Nephron progenitor cell (in vitro differentiated cells): ENCODE results near the gene CCDC66.
A peak's percentile ranks its signal among the peaks of the same experiment; 100 is the strongest.
"Not testable (repeated sequence)": the region's sequence is repeated elsewhere in the genome, so short reads cannot be mapped to it uniquely, and the experiment has no call there.

Source experiments
- DNase-seq: peaks from one replicate; pipeline ENCODE4 v3.0.0; 2021
- H3K27ac Mint-ChIP-seq: 2 replicates; pipeline ENCODE4 v1.8.0; 2021; ENCODE audit warnings: mild to moderate bottlenecking, moderate library complexity, mixed read lengths
- H3K27me3 Mint-ChIP-seq: 2 replicates; pipeline ENCODE4 v1.8.0; 2021; ENCODE audit warnings: mild to moderate bottlenecking, low read depth, mixed read lengths; ENCODE audit not compliant: poor library complexity
- H3K36me3 Mint-ChIP-seq: 2 replicates; pipeline ENCODE4 v1.8.0; 2021; ENCODE audit warnings: low read depth, mixed read lengths
- H3K4me1 Mint-ChIP-seq: 2 replicates; pipeline ENCODE4 v1.8.0; 2021; ENCODE audit warnings: mixed read lengths
- H3K4me3 Mint-ChIP-seq: 2 replicates; pipeline ENCODE4 v1.8.0; 2021; ENCODE audit warnings: mild to moderate bottlenecking, moderate library complexity, mixed read lengths
- H3K9me3 Mint-ChIP-seq: 2 replicates; pipeline ENCODE4 v1.8.0; 2021; ENCODE audit warnings: mild to moderate bottlenecking, moderate library complexity, mixed read lengths
- CTCF ChIP-seq: fragments of 200-600 bp; sonication (generic); IDR thresholded peaks from 2 replicates; pipeline ENCODE4 v1.5.0; 2021; ENCODE audit warnings: antibody characterized with exemption

The CCDC66 gene

GRCh38 chr3:56595975-56596840 is 39.2 kb downstream of the CCDC66 start:
- TF ChIP-seq CTCF: no peak
- Mint-ChIP-seq H3K36me3 (peaks cover 84% of the 10 kb centered on the region), H3K27ac (no peak overlapping the region), H3K4me1 (no peaks in the 10 kb centered on the region), H3K4me3 (no peak overlapping the region), H3K27me3 (no peaks in the 10 kb centered on the region), H3K9me3 (peaks cover 43% of the 10 kb centered on the region)
- no peak for DNase-seq

GRCh38 chr3:56608479-56608878 is 51.5 kb downstream of the CCDC66 start:
- not testable (repeated sequence) for H3K4me1 Mint-ChIP-seq
- H3K36me3 Mint-ChIP-seq: peaks cover 96% of the 10 kb centered on the region

GRCh38 chr3:56610669-56611335 is 53.8 kb downstream of the CCDC66 start:
- Mint-ChIP-seq H3K27ac (no peak overlapping the region), H3K36me3 (peaks cover 81% of the 10 kb centered on the region), H3K9me3 (peaks cover 46% of the 10 kb centered on the region), H3K4me3 (no peak overlapping the region), H3K4me1 (peaks cover 5% of the 10 kb centered on the region), H3K27me3 (no peaks in the 10 kb centered on the region)
- DNase-seq: no peak
- TF ChIP-seq CTCF: no peak

More at GRCh38 chr3:56608479-56608878, 51.5 kb downstream of the CCDC66 start:
- H3K9me3 Mint-ChIP-seq: peaks cover 67% of the 10 kb centered on the region
- not testable (repeated sequence) for H3K4me3 Mint-ChIP-seq, DNase-seq, H3K27me3 Mint-ChIP-seq, H3K27ac Mint-ChIP-seq

- H3K36me3 Mint-ChIP-seq: peaks cover 81% of the 10 kb centered on the region
- no peak for TF ChIP-seq CTCF
- peaks cover 41% of the 10 kb centered on the region for H3K9me3 Mint-ChIP-seq
- no peak for DNase-seq
- H3K4me1 Mint-ChIP-seq: peaks cover 5% of the 10 kb centered on the region
- no peak overlapping the region for H3K4me3 Mint-ChIP-seq
- no peaks in the 10 kb centered on the region for H3K27me3 Mint-ChIP-seq
- H3K27ac Mint-ChIP-seq: peak overlapping the region; percentile 25
Observed at GRCh38 chr3:56611364-56611763, 54.4 kb downstream of the CCDC66 start.

GRCh38 chr3:56612146-56612545 is 55.2 kb downstream of the CCDC66 start:
- H3K36me3 Mint-ChIP-seq: peaks cover 81% of the 10 kb centered on the region
- TF ChIP-seq CTCF: no peak

GRCh38 chr3:56613016-56613415 is 56.0 kb downstream of the CCDC66 start:
- no peaks in the 10 kb centered on the region for H3K27me3 Mint-ChIP-seq
- no peak for DNase-seq
- peaks cover 5% of the 10 kb centered on the region for H3K4me1 Mint-ChIP-seq
- H3K36me3 Mint-ChIP-seq: peaks cover 78% of the 10 kb centered on the region
- TF ChIP-seq CTCF: no peak
- no peak overlapping the region for H3K27ac Mint-ChIP-seq
- peaks cover 24% of the 10 kb centered on the region for H3K9me3 Mint-ChIP-seq
- no peak overlapping the region for H3K4me3 Mint-ChIP-seq

More at GRCh38 chr3:56612146-56612545, 55.2 kb downstream of the CCDC66 start:
- DNase-seq: no peak
- Mint-ChIP-seq H3K9me3 (peaks cover 33% of the 10 kb centered on the region), H3K27ac (peak overlapping the region; percentile 15), H3K4me1 (peaks cover 5% of the 10 kb centered on the region), H3K4me3 (no peak overlapping the region), H3K27me3 (no peaks in the 10 kb centered on the region)
